ENCODE measurements around the gene SHISAL2A.
A peak's percentile ranks its signal among the peaks of the same experiment; 100 is the strongest.

The SHISAL2A gene

GRCh38 chr1:52659851-52660596 is 27.1 kb downstream of the SHISAL2A start:
- no peak for DNase-seq

DNA sequence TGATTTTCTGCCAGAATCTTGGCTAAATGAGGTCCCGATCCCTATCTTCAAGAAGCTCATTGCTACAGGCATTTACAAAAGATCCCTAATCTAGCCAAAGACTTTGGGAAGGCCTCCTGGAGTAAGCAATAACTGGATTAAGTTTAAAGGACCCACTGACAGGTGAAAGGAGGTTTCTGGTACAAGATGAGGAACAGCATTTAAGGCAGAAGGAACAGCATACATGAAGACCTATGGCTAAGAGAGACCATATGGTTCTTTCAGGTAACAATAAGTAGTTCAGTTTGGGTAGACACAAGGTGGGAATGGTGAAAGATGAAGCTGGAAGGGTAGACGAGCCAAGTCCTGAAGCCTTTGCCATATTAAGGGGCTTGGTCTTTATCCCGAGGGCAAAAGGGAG is 27.8 kb downstream of the SHISAL2A start:
- DNase-seq: no peak

DNA sequence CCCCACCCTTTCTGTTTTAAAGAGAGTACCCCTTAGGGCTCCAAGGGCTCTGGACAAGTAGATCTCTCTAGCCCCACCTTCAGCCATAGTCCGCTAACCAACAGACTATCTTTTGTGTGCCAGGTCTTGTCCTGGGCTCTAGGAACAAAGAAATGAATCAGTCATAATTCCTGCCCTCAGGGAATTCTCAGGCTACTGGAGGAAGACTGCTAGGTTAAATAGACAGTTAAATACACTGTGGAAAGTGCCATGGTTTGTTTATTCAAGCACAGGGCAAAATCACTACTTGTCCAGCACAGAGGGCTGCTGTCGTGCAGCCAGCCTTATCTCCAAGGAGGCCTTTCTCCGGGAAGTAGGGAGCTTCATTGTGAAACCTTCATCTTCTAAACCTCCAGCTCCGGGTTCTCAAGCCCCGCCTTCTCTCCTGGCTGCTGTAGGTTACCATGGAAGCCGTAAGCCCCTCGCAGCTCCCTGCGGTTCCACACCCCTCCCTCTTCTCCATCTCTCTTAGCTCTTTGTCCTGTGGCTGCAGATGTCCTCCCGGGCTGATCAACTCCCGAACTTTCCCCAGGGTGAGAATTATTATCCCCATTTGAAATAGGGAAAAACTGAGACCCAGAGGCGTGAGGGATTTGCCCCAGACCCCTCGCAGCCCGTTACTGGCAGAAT is 29.8 kb downstream of the SHISAL2A start:
- peak; percentile 28 for DNase-seq

DNA sequence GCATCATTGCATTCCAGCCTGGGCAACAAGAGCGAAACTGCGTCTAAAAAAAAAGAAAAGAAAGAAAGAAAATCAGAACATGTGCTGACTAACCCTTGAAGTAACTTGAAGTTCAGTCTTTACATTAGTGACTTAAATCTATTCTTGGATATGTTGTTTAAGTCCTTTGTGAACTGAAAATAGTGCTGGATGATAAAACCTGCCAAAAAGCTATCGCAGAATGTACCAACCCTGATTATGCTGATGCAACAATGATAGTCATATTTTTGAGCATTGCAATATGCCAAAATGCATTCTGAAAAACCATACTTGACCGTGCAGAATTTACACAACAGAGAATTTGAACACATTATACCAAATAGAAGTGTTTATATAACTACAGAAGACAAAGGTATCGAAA is 30.7 kb downstream of the SHISAL2A start:
- DNase-seq: no peak

DNA sequence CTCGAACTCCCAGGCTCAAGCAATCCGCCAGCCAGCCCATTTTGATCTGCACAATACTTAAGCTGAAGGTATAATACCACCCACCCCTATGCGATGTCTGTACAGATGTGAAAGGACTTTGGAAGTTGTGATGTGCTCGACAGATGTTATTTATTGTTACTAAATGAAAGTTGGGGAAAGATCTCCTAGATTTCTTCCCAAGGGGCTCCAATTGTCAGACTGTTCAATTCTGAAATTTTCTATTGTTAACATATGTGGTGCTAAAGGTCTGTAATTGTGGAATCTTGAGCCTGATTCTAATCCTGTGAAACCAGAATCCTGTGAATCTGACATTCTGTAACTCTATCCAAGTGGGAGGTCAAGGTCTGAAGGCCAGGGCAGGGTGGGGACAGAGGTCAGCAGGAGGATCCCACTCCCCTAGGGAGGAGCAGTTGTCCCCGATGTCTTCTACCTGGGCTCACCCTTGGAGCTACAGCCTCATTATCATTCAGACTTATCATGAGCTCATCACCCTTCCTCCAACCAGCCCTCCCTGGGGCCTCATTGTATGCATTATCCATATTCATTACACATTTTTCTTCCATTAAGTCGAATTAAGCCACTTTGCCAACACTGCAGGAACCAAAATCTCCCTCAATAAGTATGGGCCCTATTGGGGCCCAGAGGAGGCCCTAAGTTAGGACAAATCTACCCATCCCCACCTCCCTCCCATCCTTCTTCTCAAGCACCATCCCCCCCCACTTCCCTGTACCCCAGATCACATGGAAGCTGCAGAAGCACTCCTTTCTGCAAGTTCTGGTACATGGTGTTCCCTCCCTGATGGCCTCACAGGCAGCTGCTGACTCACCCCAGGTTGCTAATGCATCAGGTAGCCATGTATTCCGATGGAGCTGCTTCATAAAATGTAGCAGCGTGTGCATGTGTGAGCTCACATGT is 32.3 kb downstream of the SHISAL2A start:
- DNase-seq: no peak

DNA sequence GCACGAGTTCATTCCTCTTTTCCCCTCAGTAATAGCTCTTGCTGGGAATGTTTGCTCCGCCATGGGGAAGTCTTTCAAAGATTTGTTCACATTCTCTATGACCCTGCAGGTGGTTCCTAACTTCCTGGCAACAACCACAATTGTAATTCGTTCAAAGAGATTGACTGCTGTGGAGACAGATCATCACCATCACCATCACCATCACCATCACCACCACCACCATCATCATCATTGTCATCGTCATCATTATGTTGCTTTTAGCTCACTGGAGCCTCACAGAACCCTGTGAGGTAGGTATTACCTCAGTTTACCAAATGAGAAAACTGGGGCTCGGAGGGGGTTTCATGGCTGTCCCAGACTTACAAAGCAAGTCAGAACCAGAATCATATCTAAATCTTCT is 34.3 kb downstream of the SHISAL2A start:
- no peak for DNase-seq

DNA sequence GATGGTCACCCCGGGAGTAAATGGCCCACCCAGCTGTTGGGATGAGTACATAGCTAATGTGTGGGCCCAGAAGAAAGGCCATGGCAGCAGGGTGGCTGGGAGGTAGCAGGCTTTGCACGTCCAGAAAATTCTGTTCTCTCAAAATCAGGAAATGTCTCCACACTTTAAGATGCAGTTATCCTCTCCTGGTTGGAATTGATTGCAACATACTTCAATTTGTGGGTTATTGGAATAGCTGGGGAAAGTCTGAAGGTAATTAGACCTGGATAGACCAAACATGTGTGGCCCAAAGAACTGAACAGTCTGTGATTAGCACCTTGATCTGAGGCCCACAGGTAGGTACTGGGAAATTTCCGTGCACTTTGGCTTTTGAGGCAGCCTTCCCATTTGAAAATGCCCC is 35.0 kb downstream of the SHISAL2A start:
- DNase-seq: no peak

DNA sequence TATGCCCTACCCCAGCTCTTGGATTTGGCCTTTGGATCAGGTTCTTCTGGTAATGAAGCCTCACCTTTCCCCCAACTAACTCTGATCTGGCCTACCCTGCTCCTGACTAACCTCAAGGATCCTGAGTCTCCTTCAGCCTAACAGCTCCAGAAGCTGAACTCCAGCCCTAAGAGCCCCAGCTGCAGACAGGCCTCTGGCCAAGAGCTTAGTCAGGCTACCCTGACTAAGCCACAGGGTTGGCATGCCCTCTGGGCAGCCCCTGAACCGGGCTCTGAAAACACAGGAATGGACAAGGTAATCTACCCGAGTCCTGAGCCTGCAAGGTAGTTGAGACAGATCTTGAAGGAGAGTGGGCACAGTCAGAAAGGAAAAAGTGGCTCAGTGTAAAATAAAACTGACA is 35.7 kb downstream of the SHISAL2A start:
- DNase-seq: no peak

GRCh38 chr1:52669696-52670095 is 36.7 kb downstream of the SHISAL2A start:
- no peak for DNase-seq

DNA sequence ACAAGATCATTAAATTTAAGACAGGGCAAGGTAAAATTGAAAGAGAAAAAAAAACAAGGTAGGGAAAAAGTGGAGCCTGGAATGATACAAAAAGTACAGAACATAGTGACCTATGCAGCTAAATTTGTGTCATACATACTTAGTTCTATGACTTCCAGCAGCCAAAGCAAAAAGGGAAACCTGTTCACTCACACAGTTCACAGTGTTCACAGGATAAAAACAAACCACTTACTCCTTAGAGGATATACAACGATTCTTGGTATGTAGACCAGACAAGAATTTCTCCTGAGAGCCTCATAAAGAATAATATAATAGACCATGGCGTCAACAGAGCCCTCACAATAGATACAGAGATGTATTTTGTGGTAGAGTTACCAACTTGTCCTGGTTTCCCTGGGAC is 37.6 kb downstream of the SHISAL2A start:
- no peak for DNase-seq

DNA sequence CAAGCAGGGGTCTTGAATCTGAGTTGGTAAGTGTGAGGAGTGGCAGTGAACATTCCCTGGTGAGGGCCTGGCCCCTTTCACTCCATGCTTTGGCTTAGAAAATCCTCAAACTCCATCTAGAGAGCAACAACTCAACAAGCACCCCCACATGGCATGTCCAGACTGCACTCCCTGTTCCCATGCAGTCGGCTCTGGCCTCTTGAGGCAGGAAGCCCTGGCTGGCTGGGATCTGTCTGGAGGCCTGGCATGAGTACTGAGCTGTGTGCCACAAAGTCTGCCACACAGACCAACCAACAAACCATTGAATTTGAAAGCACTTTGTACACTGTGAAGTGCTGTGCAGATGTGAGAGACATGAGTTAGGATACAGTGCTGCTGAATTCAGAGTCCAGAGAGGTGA is 40.0 kb downstream of the SHISAL2A start:
- no peak for DNase-seq

GRCh38 chr1:52673513-52673912 is 40.5 kb downstream of the SHISAL2A start:
- no peak for DNase-seq

- no peak for DNase-seq
Measured at GRCh38 chr1:52674497-52675384, 41.8 kb downstream of the SHISAL2A start.

GRCh38 chr1:52676249-52676903 is 43.4 kb downstream of the SHISAL2A start:
- DNase-seq: no peak

GRCh38 chr1:52677076-52677806 is 44.3 kb downstream of the SHISAL2A start:
- no peak for DNase-seq

- no peak for DNase-seq
Measured at GRCh38 chr1:52679048-52679447, 46.1 kb downstream of the SHISAL2A start.

- no peak for DNase-seq
Measured at GRCh38 chr1:52679498-52679897, 46.5 kb downstream of the SHISAL2A start.

DNA sequence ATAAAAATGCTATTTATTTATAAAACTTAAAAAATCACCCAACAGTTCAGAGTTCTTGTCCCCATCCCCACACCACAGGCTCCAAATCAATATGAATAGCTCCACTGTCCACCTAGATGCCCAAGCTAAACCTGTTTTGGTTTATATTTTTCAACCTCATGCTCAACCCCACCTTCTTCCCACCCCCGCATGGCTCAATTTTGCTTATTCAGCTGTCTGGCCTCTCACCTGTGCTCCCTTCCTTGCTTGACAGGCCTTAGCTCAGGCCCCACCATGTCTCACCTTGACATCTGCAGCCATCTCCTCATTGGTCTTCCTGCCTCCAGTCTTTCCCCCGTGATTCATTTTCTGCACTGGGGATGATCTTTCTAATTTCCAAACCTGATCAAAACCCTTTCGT is 47.4 kb downstream of the SHISAL2A start:
- DNase-seq: no peak

DNA sequence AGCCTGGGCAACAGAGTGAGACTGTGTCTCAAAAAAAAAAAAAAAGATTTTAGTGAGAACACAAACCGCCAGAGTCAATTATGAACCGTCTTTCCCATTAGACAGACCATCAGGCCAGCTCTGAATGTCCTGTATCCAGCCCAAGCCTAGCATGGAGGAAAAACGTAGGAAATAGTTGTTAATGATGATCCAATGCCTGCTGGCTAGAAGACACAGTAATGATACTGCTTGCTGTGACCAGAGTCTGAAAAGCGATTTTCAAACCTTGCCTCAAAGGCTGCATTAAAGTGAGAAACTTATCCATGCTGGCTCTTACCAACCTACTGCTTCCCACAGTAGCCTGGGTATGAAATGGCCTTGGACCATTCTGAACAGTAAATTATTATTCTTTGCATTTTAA is 48.2 kb downstream of the SHISAL2A start:
- DNase-seq: no peak

GRCh38 chr1:52683367-52683940 is 50.5 kb downstream of the SHISAL2A start:
- DNase-seq: no peak

All from right kidney (tissue), 1 donor.